DND-41 (cell line): ENCODE results near the gene DYNC1I1.
"Not testable (repeated sequence)": the region's sequence is repeated elsewhere in the genome, so short reads cannot be mapped to it uniquely, and the experiment has no call there.

Source experiments
- ATAC-seq: fragments of 200-7000 bp; cut with Tn5 transposase; 3 replicates; pipeline ENCODE4 v1.9.1; 2021; ENCODE audit warnings: low read depth; ENCODE audit not compliant: insufficient read depth
- DNase-seq: peaks from one replicate; pipeline ENCODE4 v3.0.0-alpha.2; 2020
- H2AFZ ChIP-seq: 2 replicates; pipeline ENCODE4 v1.6.0; 2012; ENCODE audit warnings: low read depth, low read length
- H3K27ac ChIP-seq: 2 replicates; pipeline ENCODE4 v1.5.1; 2012; ENCODE audit warnings: low read length, inconsistent platforms
- H3K27me3 ChIP-seq: fragments of 200-600 bp; sonication (generic); 2 replicates; pipeline ENCODE4 v1.6.0; 2012; ENCODE audit warnings: low read length, mild to moderate bottlenecking, inconsistent platforms; ENCODE audit not compliant: insufficient read depth, poor library complexity
- H3K36me3 ChIP-seq: 2 replicates; pipeline ENCODE4 v1.5.1; 2012; ENCODE audit warnings: low read length, inconsistent platforms; ENCODE audit not compliant: insufficient read depth
- H3K4me1 ChIP-seq: 2 replicates; pipeline ENCODE4 v1.5.1; 2012; ENCODE audit warnings: mild to moderate bottlenecking, low read length; ENCODE audit not compliant: insufficient read depth
- H3K4me2 ChIP-seq: 2 replicates; pipeline ENCODE4 v1.6.0; 2012; ENCODE audit warnings: mild to moderate bottlenecking, moderate library complexity, low read length, inconsistent platforms; ENCODE audit not compliant: insufficient read depth
- H3K4me3 ChIP-seq, 2 experiments: fragments of 200-600 bp in 1 of 2; shearing (Covaris generic) in 1 of 2; 2 replicates each; pipeline ENCODE4 v1.5.1; 2012 to 2016; ENCODE audit warnings: inconsistent platforms in 2 of 2, low read length in 2 of 2, mild to moderate bottlenecking in 2 of 2, low read depth in 1 of 2, moderate library complexity in 1 of 2
- H3K79me2 ChIP-seq: 2 replicates; pipeline ENCODE4 v1.6.0; 2012; ENCODE audit warnings: low read length, inconsistent platforms; ENCODE audit not compliant: insufficient read depth
- H3K9ac ChIP-seq: 2 replicates; pipeline ENCODE4 v1.6.0; 2012; ENCODE audit warnings: low read depth, mild to moderate bottlenecking, inconsistent platforms, low read length, moderate library complexity
- H3K9me3 ChIP-seq: 2 replicates; pipeline ENCODE4 v1.5.1; 2012; ENCODE audit warnings: low read length, moderate library complexity, mild to moderate bottlenecking, inconsistent platforms; ENCODE audit not compliant: insufficient read depth, severe bottlenecking
- H4K20me1 ChIP-seq: 2 replicates; pipeline ENCODE4 v1.6.0; 2012; ENCODE audit warnings: low read length; ENCODE audit not compliant: insufficient read depth
- CTCF ChIP-seq: IDR thresholded peaks from 2 replicates; pipeline ENCODE4 v1.5.1; 2012; ENCODE audit warnings: borderline replicate concordance, low read length, moderate library complexity, mild to moderate bottlenecking; ENCODE audit not compliant: poor library complexity, severe bottlenecking; ENCODE audit errors: extremely low read depth
- EZH2 ChIP-seq: IDR thresholded peaks from 3 replicates; pipeline ENCODE4 v1.6.1; 2012; ENCODE audit warnings: borderline replicate concordance, low read depth, mild to moderate bottlenecking, moderate library complexity, low read length, inconsistent platforms; ENCODE audit not compliant: severe bottlenecking

DYNC1I1 gene

GRCh38 chr7:95929710-95930280, 157.4 kb downstream of the DYNC1I1 start:
- Histone ChIP-seq H3K4me2 (no peak overlapping the region), H3K9ac (no peak overlapping the region), H3K27ac (no peak overlapping the region), H3K9me3 (no peaks in the 10 kb centered on the region), H2AFZ (no peak overlapping the region), H3K4me3 (no peak overlapping the region), H3K27me3 (peaks cover 2% of the 10 kb centered on the region), H3K36me3 (no peaks in the 10 kb centered on the region), H4K20me1 (no peaks in the 10 kb centered on the region), H3K4me1 (no peaks in the 10 kb centered on the region), H3K79me2 (no peaks in the 10 kb centered on the region)
- no peak for TF ChIP-seq CTCF
- DNase-seq (no peak), ATAC-seq (no peak)

GRCh38 chr7:95931460-95932232, 159.3 kb downstream of the DYNC1I1 start:
- Histone ChIP-seq H3K4me1 (no peaks in the 10 kb centered on the region), H3K4me2 (no peak overlapping the region), H3K4me3 (no peak overlapping the region), H3K27ac (no peak overlapping the region), H3K79me2 (no peaks in the 10 kb centered on the region), H4K20me1 (no peaks in the 10 kb centered on the region), H3K9ac (no peak overlapping the region), H3K9me3 (no peaks in the 10 kb centered on the region), H3K27me3 (no peaks in the 10 kb centered on the region), H2AFZ (no peak overlapping the region), H3K36me3 (no peaks in the 10 kb centered on the region)
- no peak for DNase-seq
- TF ChIP-seq CTCF (no peak), EZH2 (no peak)
- no peak for ATAC-seq

GRCh38 chr7:95933618-95934017, 161.3 kb downstream of the DYNC1I1 start:
- H3K9me3 ChIP-seq: no peaks in the 10 kb centered on the region
- H3K4me1 ChIP-seq: no peaks in the 10 kb centered on the region
- H3K4me3 ChIP-seq: no peak overlapping the region
- H4K20me1 ChIP-seq: no peaks in the 10 kb centered on the region
- H2AFZ ChIP-seq: no peak overlapping the region
- no peak for ATAC-seq
- no peak overlapping the region for H3K27ac ChIP-seq
- TF ChIP-seq EZH2 (no peak), CTCF (no peak)
- H3K79me2 ChIP-seq: no peaks in the 10 kb centered on the region
- no peak for DNase-seq
- no peak overlapping the region for H3K9ac ChIP-seq
- H3K27me3 ChIP-seq: no peaks in the 10 kb centered on the region
- H3K36me3 ChIP-seq: no peaks in the 10 kb centered on the region
- H3K4me2 ChIP-seq: no peak overlapping the region

- H3K4me2 ChIP-seq, H3K27me3 ChIP-seq, H3K36me3 ChIP-seq, ATAC-seq, H3K9ac ChIP-seq, H3K9me3 ChIP-seq, H4K20me1 ChIP-seq, H3K4me1 ChIP-seq, H2AFZ ChIP-seq, DNase-seq, H3K4me3 ChIP-seq, H3K79me2 ChIP-seq, H3K27ac ChIP-seq: not testable (repeated sequence)
Observed at GRCh38 chr7:95944867-95945266, 172.5 kb downstream of the DYNC1I1 start.
